ENCODE results near the gene LMX1A.

- TF ChIP-seq CTCF (IDR thresholded peaks at IDR 0.05), result no peak
- no peak for TF ChIP-seq EZH2 (IDR thresholded peaks at IDR 0.05; ENCODE audit: borderline replicate concordance, insufficient read depth, low read depth, low read length, poor library complexity, severe bottlenecking)
These were observed 133.9 kb downstream of the LMX1A start for GRCh38 chr1:165222580-165222979.

Measured in B cell (primary cell).